NCI-H82 treated with DMSO at 0.1 percent for 48 hours (cell line): ENCODE data around the gene PARS2.

Experiments used
- DNase-seq: peaks from one replicate; lab custom pipeline; 2025; ENCODE audit not compliant: unreplicated experiment; lab: John Stamatoyannopoulos, UW

The PARS2 gene

DNA sequence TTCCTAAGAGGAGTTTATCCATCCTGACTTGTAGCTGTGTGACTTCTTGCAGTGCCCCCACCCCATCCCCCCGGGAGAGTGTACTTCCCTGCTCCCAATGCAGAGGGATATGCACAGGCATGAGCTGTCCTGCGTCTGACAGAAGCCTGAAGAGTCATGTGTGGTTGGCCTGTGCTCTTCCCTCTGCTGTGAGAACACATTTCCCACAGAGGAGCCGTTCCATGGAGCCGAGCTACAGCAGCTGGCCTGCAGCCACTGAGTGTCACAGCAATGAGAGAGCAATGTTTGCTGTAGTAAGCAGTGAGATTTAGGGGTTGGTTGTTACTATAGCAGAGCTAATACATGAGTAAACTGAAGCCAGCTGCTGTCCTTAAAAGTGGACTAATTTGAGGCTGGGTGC lies 22.0 kb downstream of the PARS2 start:
- no peak for DNase-seq

- no peak for DNase-seq
These were observed 22.8 kb downstream of the PARS2 start for GRCh38 chr1:54741531-54741930.

GRCh38 chr1:54738244-54738643 lies 26.1 kb downstream of the PARS2 start:
- no peak for DNase-seq

DNA sequence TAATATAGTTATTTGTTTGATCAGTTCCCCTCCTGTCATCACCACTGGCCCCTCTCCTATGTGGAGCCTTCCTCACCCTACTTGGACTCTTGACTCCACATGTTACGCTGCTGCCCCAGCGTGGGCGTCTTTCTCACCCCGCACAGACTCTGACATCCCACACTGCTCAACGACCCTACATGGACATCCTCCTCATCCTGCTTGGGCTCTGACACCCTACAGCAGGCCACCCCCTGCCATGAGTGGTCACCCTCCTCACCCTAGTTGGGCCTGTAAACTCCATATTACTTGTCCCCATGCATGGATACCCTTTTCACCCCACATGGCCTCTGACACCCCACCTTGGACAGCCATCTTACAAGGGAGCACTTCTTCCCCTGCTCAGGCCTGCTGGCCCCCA lies 27.6 kb downstream of the PARS2 start:
- no peak for DNase-seq

DNA sequence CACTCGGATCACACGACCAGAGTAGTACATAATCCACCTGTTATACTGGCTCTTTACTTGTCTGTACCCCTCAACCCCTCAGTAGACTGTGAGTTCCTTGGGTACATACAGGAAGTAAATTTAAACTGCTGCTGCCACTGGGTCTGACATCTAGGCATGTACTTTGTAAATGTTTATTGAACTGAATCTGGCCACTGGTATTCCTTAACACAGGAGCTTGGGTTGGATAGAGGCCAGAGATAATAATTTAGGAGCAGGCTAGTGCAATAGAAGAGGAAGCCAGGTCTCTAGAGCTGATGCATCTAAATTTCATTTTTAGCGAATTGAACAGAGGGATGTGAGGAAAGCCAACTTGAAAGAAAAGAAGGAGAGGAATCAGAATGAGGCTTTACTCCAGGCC lies 36.3 kb downstream of the PARS2 start:
- no peak for DNase-seq

DNA sequence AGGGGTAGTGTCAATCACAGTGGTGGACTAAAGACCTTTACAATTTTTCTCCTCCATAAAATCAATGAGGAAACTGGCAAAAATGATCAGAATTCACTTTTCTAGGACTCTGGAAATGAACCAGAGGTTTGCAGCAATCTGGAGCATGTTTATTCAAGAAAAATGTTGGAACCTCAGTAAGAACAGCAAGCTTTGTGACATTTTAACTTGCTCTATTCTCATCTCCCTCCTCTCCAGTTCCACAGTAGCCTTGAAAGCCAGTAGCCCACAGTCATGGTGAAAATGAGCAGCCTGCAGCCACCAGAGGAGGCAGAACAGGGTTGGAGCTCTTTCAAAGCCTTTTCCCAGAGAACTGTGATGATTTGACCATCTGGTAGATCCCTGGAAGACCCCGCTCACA lies 39.6 kb downstream of the PARS2 start:
- no peak for DNase-seq

DNA sequence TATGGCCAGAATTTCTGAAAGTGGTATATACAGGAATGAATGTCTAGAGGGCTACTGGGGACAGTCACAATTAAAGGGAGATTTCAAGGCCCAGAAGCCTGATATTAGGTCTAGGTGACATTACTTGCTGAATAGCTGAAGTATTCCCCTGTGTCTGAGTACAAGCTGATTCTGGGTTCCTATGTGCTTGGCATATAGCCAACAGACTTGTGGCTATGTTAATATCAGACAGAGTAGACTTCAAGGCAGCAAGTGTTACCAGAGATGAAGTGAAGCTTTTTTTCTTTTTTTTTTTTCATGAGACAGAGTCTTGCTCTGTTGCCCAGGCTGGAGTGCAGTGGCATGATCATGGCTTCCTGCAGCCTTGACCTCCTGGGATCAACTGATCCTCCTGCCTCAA lies 40.3 kb downstream of the PARS2 start:
- DNase-seq = no peak

GRCh38 chr1:54721719-54722118 lies 42.6 kb downstream of the PARS2 start:
- DNase-seq = no peak

- no peak for DNase-seq
These were observed 47.9 kb downstream of the PARS2 start for GRCh38 chr1:54716299-54717047.

DNA sequence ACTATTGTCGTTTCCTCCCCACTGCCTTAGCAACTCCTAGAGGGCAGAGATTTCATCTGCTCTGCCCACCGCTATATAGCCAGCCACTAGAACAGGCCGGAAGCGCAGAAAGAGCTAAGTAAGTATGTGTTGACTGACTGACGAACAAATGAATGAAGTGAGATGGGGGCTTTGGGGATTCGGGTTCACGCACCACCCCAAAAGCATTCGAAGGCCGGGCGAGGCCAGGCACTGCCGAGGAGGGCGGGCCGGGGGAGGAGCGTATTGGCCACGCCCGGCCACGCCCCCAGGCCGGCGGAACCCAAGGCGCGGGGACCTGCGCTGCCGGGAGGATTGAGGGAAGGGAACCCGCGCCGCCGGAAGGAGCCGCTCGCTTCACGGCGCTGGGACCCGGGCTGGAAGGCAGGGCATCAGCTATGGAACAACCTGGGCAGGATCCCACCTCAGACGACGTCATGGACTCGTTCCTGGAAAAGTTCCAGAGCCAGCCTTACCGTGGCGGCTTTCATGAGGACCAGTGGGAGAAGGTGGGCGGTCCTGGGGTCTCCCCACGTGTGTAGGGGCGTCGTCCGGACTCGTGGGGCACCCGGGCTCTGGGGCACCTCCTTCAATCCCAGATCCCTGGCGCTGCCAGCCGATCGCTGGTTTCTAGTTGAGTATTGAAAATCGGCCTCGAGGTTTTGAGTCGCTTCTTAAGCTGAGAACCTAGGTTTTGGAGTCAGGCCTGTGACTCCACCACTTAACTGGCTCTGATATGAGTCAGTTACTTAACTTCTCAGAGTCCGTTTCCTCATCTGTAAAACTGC lies 48.6 kb downstream of the PARS2 start, which contains the start of gene TTC4:
Gene TTC4, plus strand, starts transcription at position 369 of the 806 bp plus-strand sequence. Its CDS starts 48 bp downstream, at position 417.
- peak; percentile 45 for DNase-seq

DNA sequence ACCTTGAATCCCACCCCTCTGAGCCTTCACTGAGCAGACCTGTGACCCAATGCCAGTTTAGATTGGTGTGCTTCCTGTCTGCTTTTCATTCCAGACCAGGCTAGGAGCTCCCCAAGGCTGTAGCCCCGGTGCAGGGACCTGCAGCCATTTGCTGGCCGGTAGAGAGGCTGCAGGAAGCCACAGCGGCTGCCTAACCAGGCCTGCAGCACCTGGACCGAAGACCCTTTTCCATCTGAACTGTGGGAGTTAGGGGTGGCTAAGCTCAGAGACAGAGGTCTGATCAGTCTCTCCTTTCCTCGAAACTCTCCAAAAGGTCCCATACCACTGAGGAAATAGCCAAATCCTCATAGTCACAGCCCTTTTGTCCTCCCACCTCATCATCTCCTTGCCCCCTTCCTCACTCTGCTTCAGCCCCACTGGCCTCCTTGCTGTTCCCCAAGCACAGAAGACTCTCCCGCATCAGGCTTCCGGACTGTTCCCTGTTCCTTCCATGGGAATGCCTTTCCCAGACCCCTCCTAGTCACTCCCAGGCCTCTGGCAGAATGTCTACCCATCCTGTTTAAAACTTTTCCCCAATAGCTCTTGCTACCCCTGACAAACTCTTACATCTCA lies 49.3 kb downstream of the PARS2 start:
- no peak for DNase-seq

DNA sequence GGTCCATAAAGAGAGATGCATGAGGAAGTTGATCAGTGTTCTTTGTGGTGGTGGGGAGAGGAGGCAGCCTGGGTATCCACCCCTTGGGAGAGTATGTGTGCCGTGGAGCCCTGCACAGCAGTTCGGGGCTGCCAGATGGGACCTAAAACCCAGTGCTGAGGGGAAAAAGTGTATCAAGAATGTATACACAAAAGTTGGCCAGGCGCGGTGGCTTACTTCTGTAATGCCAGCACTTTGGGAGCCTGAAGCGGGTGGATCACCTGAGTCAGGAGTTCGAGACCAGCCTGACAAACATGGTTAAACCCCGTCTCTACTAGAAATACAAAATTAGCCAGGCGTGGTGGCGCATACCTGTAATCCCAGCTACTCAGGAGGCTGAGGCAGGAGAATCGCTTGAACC lies 52.8 kb downstream of the PARS2 start:
- no peak for DNase-seq

GRCh38 chr1:54710841-54711240 lies 53.5 kb downstream of the PARS2 start:
- no peak for DNase-seq

DNA sequence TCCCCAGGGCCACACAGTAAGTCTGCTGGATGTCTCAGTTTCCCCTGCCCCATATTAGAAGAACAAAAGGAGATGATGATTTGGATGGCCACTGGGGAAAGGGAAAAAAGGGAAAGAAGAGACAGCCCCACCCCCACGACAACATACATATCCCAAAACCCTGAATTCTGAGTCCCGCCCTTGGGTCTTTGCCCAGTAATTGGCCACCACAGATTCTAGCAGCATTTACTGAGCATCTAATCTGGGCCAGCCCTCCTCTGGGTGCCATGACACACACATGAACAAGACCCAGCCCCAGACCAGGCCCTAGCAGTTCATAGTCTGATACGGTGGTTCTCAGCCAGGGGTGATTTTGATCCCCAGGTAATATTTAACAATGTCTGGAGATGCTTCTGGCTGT lies 53.9 kb downstream of the PARS2 start:
- no peak for DNase-seq

GRCh38 chr1:54709547-54710292 lies 54.6 kb downstream of the PARS2 start:
- peak; percentile 80 for DNase-seq

- no peak for DNase-seq
These were observed 55.9 kb downstream of the PARS2 start for GRCh38 chr1:54708385-54708784.
